GM10248 (cell line): ENCODE results near the gene HEBP2.

ENCODE experiments used
- CTCF ChIA-PET: fragments of 300-600 bp; sonication (Branson Sonifier 250); formaldehyde crosslinking; extraction: SDS; loops from one replicate; lab custom pipeline; 2021; ENCODE audit warnings: antibody characterized with exemption; lab: Yijun Ruan, JAX
- POLR2A ChIA-PET: fragments of 350-650 bp; sonication (Branson Sonifier 250); formaldehyde crosslinking; extraction: SDS; loops from one replicate; lab custom pipeline; 2020; ENCODE audit warnings: antibody characterized with exemption; lab: Yijun Ruan, JAX
- DNase-seq: peaks from one replicate; pipeline ENCODE4 v3.0.0; 2012; ENCODE audit errors: extremely low spot score
- TF ChIP-seq, protein P1 (sequence below): IDR thresholded peaks from 2 replicates; pipeline ENCODE4 v1.5.1; 2012; ENCODE audit warnings: mild to moderate bottlenecking, low read depth; ENCODE audit errors: extremely low read depth, missing control alignments, control extremely low read depth

Gene HEBP2

GRCh38 chr6:138455746-138456400, 51.9 kb downstream of the HEBP2 start:
- POLR2A ChIA-PET, result no interaction called here
- TF ChIP-seq, protein P1, sequence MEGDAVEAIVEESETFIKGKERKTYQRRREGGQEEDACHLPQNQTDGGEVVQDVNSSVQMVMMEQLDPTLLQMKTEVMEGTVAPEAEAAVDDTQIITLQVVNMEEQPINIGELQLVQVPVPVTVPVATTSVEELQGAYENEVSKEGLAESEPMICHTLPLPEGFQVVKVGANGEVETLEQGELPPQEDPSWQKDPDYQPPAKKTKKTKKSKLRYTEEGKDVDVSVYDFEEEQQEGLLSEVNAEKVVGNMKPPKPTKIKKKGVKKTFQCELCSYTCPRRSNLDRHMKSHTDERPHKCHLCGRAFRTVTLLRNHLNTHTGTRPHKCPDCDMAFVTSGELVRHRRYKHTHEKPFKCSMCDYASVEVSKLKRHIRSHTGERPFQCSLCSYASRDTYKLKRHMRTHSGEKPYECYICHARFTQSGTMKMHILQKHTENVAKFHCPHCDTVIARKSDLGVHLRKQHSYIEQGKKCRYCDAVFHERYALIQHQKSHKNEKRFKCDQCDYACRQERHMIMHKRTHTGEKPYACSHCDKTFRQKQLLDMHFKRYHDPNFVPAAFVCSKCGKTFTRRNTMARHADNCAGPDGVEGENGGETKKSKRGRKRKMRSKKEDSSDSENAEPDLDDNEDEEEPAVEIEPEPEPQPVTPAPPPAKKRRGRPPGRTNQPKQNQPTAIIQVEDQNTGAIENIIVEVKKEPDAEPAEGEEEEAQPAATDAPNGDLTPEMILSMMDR, result no peak
- CTCF ChIA-PET, result interaction anchor here (0.8 to 1.8 kb wide), 5 partner anchors 9 to 54 kb away, joined by 3 to 7 read pairs (median 4); partner anchors contain the start of gene HEBP2
- DNase-seq, result peak; percentile 58

DNA sequence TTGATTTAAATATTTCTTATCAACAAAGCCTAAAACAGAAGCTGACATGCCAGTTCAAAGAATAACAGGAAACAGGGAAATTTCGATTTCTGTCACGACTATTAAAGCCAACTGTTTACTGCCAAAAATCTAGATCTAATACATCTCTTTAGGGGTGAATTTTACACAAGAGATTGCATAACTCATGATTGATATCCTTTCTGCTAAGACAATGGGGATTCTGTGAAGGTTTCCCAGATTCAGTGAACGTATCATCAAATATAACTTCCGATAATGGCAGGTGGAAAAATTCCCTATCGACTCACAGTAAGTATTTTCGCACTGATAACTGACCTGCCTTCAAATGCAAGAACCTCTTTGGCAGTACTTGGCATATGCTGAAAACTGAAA, 52.4 kb downstream of the HEBP2 start:
- ChIA-PET CTCF (interaction anchor here (0.8 to 1.8 kb wide), 4 partner anchors 9 to 53 kb away, joined by 3 to 7 read pairs (median 4); partner anchors contain the start of gene HEBP2), POLR2A (no interaction called here)
- DNase-seq, result no peak
- TF ChIP-seq, protein P1, result no peak

DNA sequence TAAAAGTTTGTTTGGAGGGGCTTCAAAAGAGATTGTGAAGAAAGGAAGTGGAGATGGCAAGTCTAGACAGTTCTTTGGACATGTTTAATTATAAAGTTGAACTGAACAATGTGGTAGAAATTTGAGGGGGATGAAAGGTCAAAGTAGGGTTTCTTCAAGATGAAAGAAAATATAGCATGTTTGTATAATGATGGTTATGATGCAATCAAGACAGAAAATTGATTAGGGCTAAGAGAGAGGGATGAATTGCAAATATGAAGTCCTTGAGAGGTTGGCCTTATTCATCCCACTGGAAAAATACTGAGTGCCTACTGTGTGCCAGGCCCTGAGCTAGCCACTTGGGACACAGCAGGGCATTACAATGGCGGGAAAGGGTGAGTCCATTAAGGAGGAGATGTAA, 57.6 kb downstream of the HEBP2 start:
- TF ChIP-seq, protein P1, result no peak
- no peak for DNase-seq
- ChIA-PET POLR2A (no interaction called here), CTCF (no interaction called here)

- no peak for DNase-seq
- TF ChIP-seq, protein P1, result no peak
- CTCF ChIA-PET, result no interaction called here
- POLR2A ChIA-PET, result interaction anchor here (0.7 kb wide), 2 partner anchors 31 to 228 kb away, joined by 3 to 4 read pairs; no protein-coding TSS in a partner anchor
Measured at GRCh38 chr6:138464085-138464484, 60.1 kb downstream of the HEBP2 start.

GRCh38 chr6:138465007-138465645, 61.1 kb downstream of the HEBP2 start:
- ChIA-PET CTCF (no interaction called here), POLR2A (no interaction called here)
- TF ChIP-seq, protein P1, result no peak
- no peak for DNase-seq

DNA sequence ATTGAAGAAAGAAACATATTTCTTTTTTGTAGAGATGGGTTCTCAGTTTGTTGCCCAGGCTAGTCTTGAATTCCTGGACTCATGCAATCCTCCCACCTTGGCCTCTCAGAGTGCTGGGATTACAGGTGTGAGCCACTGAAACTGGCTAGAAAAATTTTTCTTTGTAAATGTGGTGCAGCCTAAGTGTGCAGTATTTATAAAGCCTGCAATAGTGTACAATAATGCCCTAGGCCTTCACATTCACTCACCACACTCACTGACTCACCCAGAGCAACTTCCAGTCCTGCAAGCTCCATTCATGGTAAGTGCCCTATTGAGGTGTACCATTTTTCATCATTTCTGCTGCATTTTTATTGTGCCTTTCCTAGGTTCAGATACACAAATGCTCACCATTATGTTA, 63.9 kb downstream of the HEBP2 start:
- ChIA-PET CTCF (interaction anchor here (0.7 to 1.9 kb wide), 2 partner anchors 9 kb away, joined by 3 to 5 read pairs; no protein-coding TSS in a partner anchor), POLR2A (no interaction called here)
- no peak for DNase-seq
- TF ChIP-seq, protein P1, result no peak
